Measurements from ENCODE around the gene MAD1L1. TPM values are rescaled to one million over a fixed set of nuclear protein-coding genes. Genes with fewer than 3 reads are reported as not detected.
A peak's percentile ranks its signal among the peaks of the same experiment; 100 is the strongest.

The MAD1L1 gene
- total and polyA plus RNA-seq, 10 donors = 47.3 to 118 (median 68.2) TPM

DNA sequence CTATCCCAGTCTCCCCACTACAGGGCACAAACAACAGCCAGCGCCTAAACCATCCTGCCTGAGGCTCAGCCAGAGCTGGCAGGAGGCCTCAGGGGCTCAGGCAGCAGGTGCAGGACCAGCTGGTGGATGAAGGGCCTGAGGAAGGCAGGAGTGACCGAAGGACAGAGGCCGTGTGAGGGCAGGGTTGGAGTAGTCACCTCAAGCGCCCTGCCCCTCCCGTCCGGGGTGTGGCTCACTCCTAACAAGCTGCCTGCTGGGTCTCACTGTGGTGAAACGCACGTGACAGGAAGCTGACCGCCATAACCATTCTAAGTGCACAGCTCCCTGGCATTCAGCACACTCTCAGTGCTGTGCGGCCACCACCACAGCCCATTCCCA is 281.6 kb downstream of the MAD1L1 start:
- DNase-seq = peak; percentile 86
- TF ChIP-seq POLR2AphosphoS5 (IDR thresholded peaks at IDR 0.05) (peak in 2 of 3 donors; percentile 57 to 61), CTCF (IDR thresholded peaks at IDR 0.05 in 8 of 11, conservative IDR thresholded peaks at IDR 0.05 in 3 of 11) (no peak)
- intact Hi-C loops (cut with DNase I; ENCODE audit: low total_unique reads) = no loop called here
- Histone ChIP-seq H3K4me1 (peaks cover 0 to 58% (median 38%) of the 10 kb centered on the region in 6 donors), H3K9me3 (no peaks in the 10 kb centered on the region), H3K36me3 (peaks cover 0 to 39% (median 0%) of the 10 kb centered on the region in 6 donors), H3K4me3 (no peak overlapping the region), H3K27ac (peak overlapping the region in 6 of 8 donors; percentile 20 to 68 (median 42)), H3K27me3 (replicated peaks in 1 of 7) (no peaks in the 10 kb centered on the region)
- 33 to 39% (median 35%) methylated on average over 7 to 10 of the region's 10 CpGs for WGBS, 5 donors

GRCh38 chr7:1950452-1951158 is 282.1 kb downstream of the MAD1L1 start:
- Histone ChIP-seq H3K36me3 (peaks cover 0 to 43% (median 0%) of the 10 kb centered on the region in 6 donors), H3K4me1 (peaks cover 0 to 63% (median 40%) of the 10 kb centered on the region in 6 donors), H3K4me3 (no peak overlapping the region), H3K27me3 (replicated peaks in 1 of 7) (no peaks in the 10 kb centered on the region), H3K9me3 (no peaks in the 10 kb centered on the region), H3K27ac (peak overlapping the region in 6 of 8 donors; percentile 20 to 68 (median 42))
- DNase-seq = peak; percentile 74
- intact Hi-C loops (cut with DNase I; ENCODE audit: low total_unique reads) = no loop called here
- WGBS, 5 donors = 69 to 78% (median 75%) methylated on average over 18 to 26 of the region's 26 CpGs
- TF ChIP-seq POLR2A (IDR thresholded peaks at IDR 0.05) (no peak), POLR2AphosphoS5 (IDR thresholded peaks at IDR 0.05) (no peak), CTCF (IDR thresholded peaks at IDR 0.05 in 8 of 11, conservative IDR thresholded peaks at IDR 0.05 in 3 of 11) (no peak)

DNA sequence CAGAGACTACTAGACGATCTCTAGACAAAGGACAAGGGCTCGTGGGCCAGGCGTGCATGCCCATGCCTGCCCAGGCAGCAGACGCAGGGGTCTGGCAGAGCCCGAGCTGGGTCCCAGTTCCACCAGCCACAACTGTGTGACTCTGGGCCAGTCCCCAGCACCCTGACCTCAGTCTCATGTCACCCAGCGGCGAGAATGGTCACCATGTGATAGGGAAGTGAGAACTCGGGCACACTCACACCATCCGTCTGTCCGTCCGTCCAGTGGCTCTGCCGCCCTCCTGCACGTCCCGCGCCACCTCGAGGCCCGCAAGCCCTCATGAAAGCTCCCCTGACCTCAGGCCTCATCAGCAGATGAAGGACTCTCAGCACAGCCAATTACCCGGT is 282.7 kb downstream of the MAD1L1 start:
- no peak for TF ChIP-seq POLR2A (IDR thresholded peaks at IDR 0.05)
- TF ChIP-seq POLR2AphosphoS5 (IDR thresholded peaks at IDR 0.05) = no peak
- no peak for TF ChIP-seq CTCF (IDR thresholded peaks at IDR 0.05 in 8 of 11, conservative IDR thresholded peaks at IDR 0.05 in 3 of 11)
- Histone ChIP-seq H3K27me3 (replicated peaks in 1 of 7) (no peaks in the 10 kb centered on the region), H3K9me3 (no peaks in the 10 kb centered on the region), H3K27ac (peak overlapping the region in 1 of 8 donors; percentile 44), H3K36me3 (peaks cover 0 to 46% (median 0%) of the 10 kb centered on the region in 6 donors), H3K4me3 (no peak overlapping the region), H3K4me1 (peaks cover 0 to 67% (median 42%) of the 10 kb centered on the region in 6 donors)
- intact Hi-C loops (cut with DNase I; ENCODE audit: low total_unique reads) = no loop called here
- 84 to 90% (median 85%) methylated on average over 13 to 18 of the region's 18 CpGs for WGBS, 5 donors
- DNase-seq = no peak

GRCh38 chr7:1949681-1950055 is 283.1 kb downstream of the MAD1L1 start:
- peak; percentile 68 for DNase-seq
- Histone ChIP-seq H3K4me1 (peaks cover 0 to 71% (median 44%) of the 10 kb centered on the region in 6 donors), H3K4me3 (no peak overlapping the region), H3K36me3 (peaks cover 0 to 46% (median 0%) of the 10 kb centered on the region in 6 donors), H3K9me3 (no peaks in the 10 kb centered on the region), H3K27ac (no peak overlapping the region), H3K27me3 (replicated peaks in 1 of 7) (no peaks in the 10 kb centered on the region)
- TF ChIP-seq CTCF (IDR thresholded peaks at IDR 0.05 in 8 of 11, conservative IDR thresholded peaks at IDR 0.05 in 3 of 11) (no peak), POLR2AphosphoS5 (IDR thresholded peaks at IDR 0.05) (no peak), POLR2A (IDR thresholded peaks at IDR 0.05) (no peak)
- 76 to 91% (median 80%) methylated on average over 13 to 15 of the region's 15 CpGs for WGBS, 5 donors
- intact Hi-C loops (cut with DNase I; ENCODE audit: low total_unique reads) = no loop called here
